Fibroblast of lung (primary cell): ENCODE data around the gene CCNL1. TPM values are rescaled to one million over a fixed set of nuclear protein-coding genes. Genes with fewer than 3 reads are reported as not detected.

ENCODE experiments used
- DNase-seq, 2 donors: peaks; one replicate each; pipeline versions ENCODE4 v3.0.0 to v3.0.0-alpha.2; 2010; ENCODE audit warnings: low read depth in 2 of 2
- H2AFZ ChIP-seq: 2 replicates; pipeline ENCODE4 v1.5.1; 2012; ENCODE audit warnings: low read length, control low read depth, inconsistent platforms
- H3K27ac ChIP-seq: 2 replicates; pipeline ENCODE4 v1.5.1; 2011; ENCODE audit warnings: low read length, control low read depth; ENCODE audit not compliant: insufficient read depth
- H3K27me3 ChIP-seq: 2 replicates; pipeline ENCODE4 v1.5.1; 2011; ENCODE audit warnings: mild to moderate bottlenecking, low read length; ENCODE audit not compliant: control insufficient read depth, insufficient read depth
- H3K36me3 ChIP-seq: 2 replicates; pipeline ENCODE4 v1.5.1; 2011; ENCODE audit warnings: low read length; ENCODE audit not compliant: control insufficient read depth, insufficient read depth
- H3K4me1 ChIP-seq: 2 replicates; pipeline ENCODE4 v1.5.1; 2011; ENCODE audit warnings: low read length; ENCODE audit not compliant: control insufficient read depth, insufficient read depth; ENCODE audit errors: extremely low read depth
- H3K4me2 ChIP-seq: 2 replicates; pipeline ENCODE4 v1.5.1; 2011; ENCODE audit warnings: low read length, control low read depth; ENCODE audit not compliant: insufficient read depth; ENCODE audit errors: extremely low read depth
- H3K4me3 ChIP-seq, 4 experiments: fragments of 200-600 bp in 1 of 4; sonication (generic) in 1 of 4; replicated peaks in 1 of 4; 2 replicates each; pipeline ENCODE4 v1.5.1; 2011 to 2016; ENCODE audit warnings: low read length in 4 of 4, low read depth in 3 of 4, mild to moderate bottlenecking in 3 of 4, control low read depth in 2 of 4, inconsistent platforms in 1 of 4, mixed read lengths in 1 of 4; ENCODE audit not compliant: insufficient read depth in 1 of 4; ENCODE audit errors: control extremely low read depth in 1 of 4
- H3K79me2 ChIP-seq: 2 replicates; pipeline ENCODE4 v1.5.1; 2012; ENCODE audit warnings: mild to moderate bottlenecking, low read length, inconsistent platforms; ENCODE audit not compliant: control insufficient read depth, insufficient read depth
- H3K9ac ChIP-seq: 2 replicates; pipeline ENCODE4 v1.5.1; 2011; ENCODE audit warnings: mild to moderate bottlenecking, low read length, control low read depth; ENCODE audit not compliant: insufficient read depth
- H3K9me3 ChIP-seq: 2 replicates; pipeline ENCODE4 v1.5.1; 2012; ENCODE audit warnings: low read depth, low read length; ENCODE audit not compliant: control insufficient read depth, insufficient read depth
- H4K20me1 ChIP-seq: 2 replicates; pipeline ENCODE4 v1.5.1; 2011; ENCODE audit warnings: low read length; ENCODE audit not compliant: control insufficient read depth, insufficient read depth; ENCODE audit errors: extremely low read depth
- EZH2 ChIP-seq: IDR thresholded peaks from 2 replicates; pipeline ENCODE4 v1.5.1; 2012; ENCODE audit warnings: low read length, control low read depth, mild to moderate bottlenecking; ENCODE audit errors: missing control alignments
- polyA plus RNA-seq, 2 donors: library from polyadenylated mRNA; depleted of rRNA in 1 of 2; stranded (reverse) in 1 of 2; unstranded in 1 of 2; fragments of >200 nt; gene quantifications; 2 replicates each; pipeline ENCODE4 v1.2.1, GENCODE V29; 2011 to 2012; ENCODE audit warnings: missing spikeins in 1 of 2
- total RNA-seq: library from RNA; depleted of rRNA; stranded (reverse); fragments of >200 nt; gene quantifications from 2 replicates; pipeline ENCODE4 v1.2.1, GENCODE V29; 2014
- TF ChIP-seq, protein P1 (sequence below), 2 donors: IDR thresholded peaks in 1 of 2; conservative IDR thresholded peaks in 1 of 2; 1 replicate in 1 of 2; 2 replicates in 1 of 2; pipeline ENCODE4 v1.5.1; 2011 to 2012; ENCODE audit warnings: low read length in 2 of 2, control low read depth in 1 of 2, inconsistent platforms in 1 of 2, low read depth in 1 of 2, mild to moderate bottlenecking in 1 of 2

CCNL1 gene
- total and polyA plus RNA-seq, 2 donors (not counting 1 experiment from before 2014, with no cell fraction given) = 63.8 to 219 TPM

DNA sequence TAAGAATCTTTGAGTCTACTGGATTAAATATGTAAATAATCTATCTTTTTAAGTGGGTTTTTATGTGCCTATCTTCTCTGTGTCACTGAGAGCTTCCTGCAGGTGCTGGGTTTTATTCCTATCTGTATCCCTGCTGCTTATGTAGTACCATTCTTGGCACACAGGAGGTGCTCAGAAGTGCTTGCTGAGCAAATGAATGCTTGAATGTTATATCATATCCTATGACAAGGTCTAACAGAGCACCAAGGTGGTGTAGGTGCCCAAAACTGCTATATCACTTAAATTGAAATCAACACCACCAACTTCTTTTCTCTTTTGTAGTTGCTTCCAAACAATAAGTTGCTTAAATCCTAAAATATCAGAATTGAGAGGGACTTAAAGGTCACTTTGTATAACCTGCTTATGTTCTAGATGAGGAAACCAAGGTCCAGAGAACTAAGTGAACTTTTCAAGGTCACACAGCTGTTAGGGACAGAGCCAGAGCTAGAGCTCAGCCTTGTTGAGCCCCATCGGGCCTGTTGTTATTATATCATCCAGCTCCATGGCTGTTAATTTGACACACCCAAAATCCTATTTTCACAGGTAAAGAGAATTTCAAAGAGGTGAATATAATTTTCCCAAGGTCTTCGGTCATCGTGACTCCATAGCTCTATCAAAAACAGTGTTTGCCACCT is 46.0 kb downstream of the CCNL1 start:
- no peaks in the 10 kb centered on the region for H3K9me3 ChIP-seq
- H4K20me1 ChIP-seq = no peaks in the 10 kb centered on the region
- no peak overlapping the region for H3K4me3 ChIP-seq
- no peak for DNase-seq
- TF ChIP-seq, protein P1, sequence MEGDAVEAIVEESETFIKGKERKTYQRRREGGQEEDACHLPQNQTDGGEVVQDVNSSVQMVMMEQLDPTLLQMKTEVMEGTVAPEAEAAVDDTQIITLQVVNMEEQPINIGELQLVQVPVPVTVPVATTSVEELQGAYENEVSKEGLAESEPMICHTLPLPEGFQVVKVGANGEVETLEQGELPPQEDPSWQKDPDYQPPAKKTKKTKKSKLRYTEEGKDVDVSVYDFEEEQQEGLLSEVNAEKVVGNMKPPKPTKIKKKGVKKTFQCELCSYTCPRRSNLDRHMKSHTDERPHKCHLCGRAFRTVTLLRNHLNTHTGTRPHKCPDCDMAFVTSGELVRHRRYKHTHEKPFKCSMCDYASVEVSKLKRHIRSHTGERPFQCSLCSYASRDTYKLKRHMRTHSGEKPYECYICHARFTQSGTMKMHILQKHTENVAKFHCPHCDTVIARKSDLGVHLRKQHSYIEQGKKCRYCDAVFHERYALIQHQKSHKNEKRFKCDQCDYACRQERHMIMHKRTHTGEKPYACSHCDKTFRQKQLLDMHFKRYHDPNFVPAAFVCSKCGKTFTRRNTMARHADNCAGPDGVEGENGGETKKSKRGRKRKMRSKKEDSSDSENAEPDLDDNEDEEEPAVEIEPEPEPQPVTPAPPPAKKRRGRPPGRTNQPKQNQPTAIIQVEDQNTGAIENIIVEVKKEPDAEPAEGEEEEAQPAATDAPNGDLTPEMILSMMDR (conservative IDR thresholded peaks at IDR 0.05 in 1 of 2, IDR thresholded peaks at IDR 0.05 in 1 of 2; ENCODE audit: low read depth in 1 of 2, low read length in 2 of 2) = no peak
- TF ChIP-seq EZH2 = no peak
- H3K27ac ChIP-seq = no peak overlapping the region
- H3K4me1 ChIP-seq = peaks cover 4% of the 10 kb centered on the region
- no peak overlapping the region for H2AFZ ChIP-seq
- H3K4me2 ChIP-seq = no peak overlapping the region
- no peaks in the 10 kb centered on the region for H3K27me3 ChIP-seq
- no peak overlapping the region for H3K9ac ChIP-seq
- no peaks in the 10 kb centered on the region for H3K79me2 ChIP-seq
- H3K36me3 ChIP-seq = no peaks in the 10 kb centered on the region

DNA sequence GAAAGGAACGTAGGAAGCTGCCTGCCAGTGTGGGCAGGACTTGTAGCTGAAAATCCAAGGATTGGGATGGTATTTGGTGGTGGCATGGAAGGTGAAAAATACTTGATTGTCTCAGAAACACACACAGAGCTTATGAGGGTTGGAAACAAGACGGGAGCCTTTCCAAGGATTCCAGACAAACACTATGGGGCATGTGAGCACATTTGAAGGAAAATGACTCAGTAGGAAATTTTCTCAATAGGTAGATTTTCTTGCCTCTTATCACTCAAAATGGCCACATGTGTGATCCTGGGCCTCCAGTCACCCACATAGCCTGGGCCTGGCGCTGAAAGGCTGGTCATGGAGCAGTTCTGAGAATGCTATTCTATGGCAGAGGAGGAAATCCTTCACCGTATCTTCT is 47.4 kb downstream of the CCNL1 start:
- no peaks in the 10 kb centered on the region for H4K20me1 ChIP-seq
- no peaks in the 10 kb centered on the region for H3K36me3 ChIP-seq
- no peak overlapping the region for H3K4me2 ChIP-seq
- H3K9ac ChIP-seq = no peak overlapping the region
- DNase-seq = no peak
- no peaks in the 10 kb centered on the region for H3K9me3 ChIP-seq
- H3K4me1 ChIP-seq = peaks cover 4% of the 10 kb centered on the region
- H3K27ac ChIP-seq = no peak overlapping the region
- no peaks in the 10 kb centered on the region for H3K79me2 ChIP-seq
- no peak overlapping the region for H2AFZ ChIP-seq
- no peak overlapping the region for H3K4me3 ChIP-seq
- H3K27me3 ChIP-seq = no peaks in the 10 kb centered on the region
- TF ChIP-seq, protein P1 (conservative IDR thresholded peaks at IDR 0.05 in 1 of 2, IDR thresholded peaks at IDR 0.05 in 1 of 2; ENCODE audit: low read depth in 1 of 2, low read length in 2 of 2) = no peak
- no peak for TF ChIP-seq EZH2

DNA sequence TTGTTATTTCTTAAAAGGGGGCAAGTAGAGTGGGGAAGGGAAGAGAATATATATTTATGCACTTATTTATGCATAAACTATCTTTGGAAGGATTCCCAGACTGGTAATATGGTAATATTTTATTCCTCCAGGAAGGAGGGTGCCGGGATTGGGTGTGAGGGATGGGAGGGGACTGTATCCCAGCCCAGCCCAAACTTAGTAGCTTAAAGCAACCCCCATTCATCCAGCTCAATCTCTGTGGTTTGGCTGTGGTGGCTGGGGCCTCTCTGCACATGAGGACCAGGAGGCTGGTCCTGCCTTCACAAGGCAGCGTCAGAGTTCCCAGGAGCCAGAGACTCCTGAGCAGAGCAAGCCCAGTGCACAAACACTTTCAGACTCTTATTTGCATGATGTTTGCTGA is 48.4 kb downstream of the CCNL1 start:
- Histone ChIP-seq H3K27me3 (no peaks in the 10 kb centered on the region), H2AFZ (no peak overlapping the region), H3K4me3 (no peak overlapping the region), H3K9ac (no peak overlapping the region), H3K79me2 (no peaks in the 10 kb centered on the region), H3K4me1 (peaks cover 4% of the 10 kb centered on the region), H3K36me3 (no peaks in the 10 kb centered on the region), H3K4me2 (no peak overlapping the region), H4K20me1 (no peaks in the 10 kb centered on the region), H3K27ac (no peak overlapping the region), H3K9me3 (no peaks in the 10 kb centered on the region)
- peak; percentile 42 to 58 for DNase-seq
- no peak for TF ChIP-seq EZH2
- TF ChIP-seq, protein P1 (conservative IDR thresholded peaks at IDR 0.05 in 1 of 2, IDR thresholded peaks at IDR 0.05 in 1 of 2; ENCODE audit: low read depth in 1 of 2, low read length in 2 of 2) = no peak
